Stimulated activated naive CD8-positive, alpha-beta T cell treated with anti-CD3 and anti-CD28 coated beads, Interleukin-15, Interleukin-2, amounts not matched to agents 100 ng/mL and 50 ng/mL, for 24 hours (primary cell): Measurements from ENCODE around the gene MSI2.

ENCODE experiments used
- H3K27ac Mint-ChIP-seq: one replicate; pipeline ENCODE4 v1.8.0; 2021; ENCODE audit warnings: mild to moderate bottlenecking, mixed read lengths
- H3K27me3 Mint-ChIP-seq: one replicate; pipeline ENCODE4 v1.8.0; 2021; ENCODE audit warnings: mixed read lengths
- H3K36me3 Mint-ChIP-seq: one replicate; pipeline ENCODE4 v1.8.0; 2021; ENCODE audit warnings: low read depth, mixed read lengths
- H3K4me1 Mint-ChIP-seq: one replicate; pipeline ENCODE4 v1.8.0; 2021; ENCODE audit warnings: low read depth, mixed read lengths
- H3K4me3 Mint-ChIP-seq: one replicate; pipeline ENCODE4 v1.8.0; 2021; ENCODE audit warnings: mild to moderate bottlenecking, mixed read lengths
- H3K9me3 Mint-ChIP-seq: one replicate; pipeline ENCODE4 v1.8.0; 2021; ENCODE audit warnings: mixed read lengths

Gene MSI2

GRCh38 chr17:57441270-57441600, 184.9 kb downstream of the MSI2 start:
- H3K4me3 Mint-ChIP-seq = peak overlapping the region; percentile 60
- H3K9me3 Mint-ChIP-seq = no peaks in the 10 kb centered on the region
- H3K4me1 Mint-ChIP-seq = peaks cover 92% of the 10 kb centered on the region
- H3K27ac Mint-ChIP-seq = peak overlapping the region; percentile 99
- no peaks in the 10 kb centered on the region for H3K27me3 Mint-ChIP-seq
- peaks cover 16% of the 10 kb centered on the region for H3K36me3 Mint-ChIP-seq

DNA sequence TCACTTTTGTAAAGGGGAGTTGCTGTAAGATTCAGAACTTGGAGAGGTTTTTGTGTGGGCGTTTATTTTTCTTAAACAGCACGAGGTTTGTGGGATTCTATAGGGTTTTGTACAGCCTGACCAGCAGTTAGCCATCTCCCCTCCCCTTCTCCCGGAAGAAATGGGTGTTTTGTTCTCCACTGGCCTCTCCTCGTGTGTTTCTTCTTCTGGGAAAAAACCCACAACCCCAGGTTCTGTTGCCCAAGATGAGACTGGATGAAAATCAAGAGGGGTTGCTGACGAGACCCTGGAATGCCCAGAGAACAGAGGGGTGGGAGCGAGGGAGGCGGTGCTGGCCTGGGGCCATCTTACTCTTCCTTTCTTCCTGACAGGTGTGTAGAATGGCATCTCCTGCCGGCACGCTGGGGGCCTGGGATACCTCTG, 186.1 kb downstream of the MSI2 start:
- H3K27me3 Mint-ChIP-seq = no peaks in the 10 kb centered on the region
- H3K4me1 Mint-ChIP-seq = peaks cover 85% of the 10 kb centered on the region
- peak overlapping the region; percentile 60 for H3K4me3 Mint-ChIP-seq
- no peaks in the 10 kb centered on the region for H3K9me3 Mint-ChIP-seq
- peaks cover 8% of the 10 kb centered on the region for H3K36me3 Mint-ChIP-seq
- H3K27ac Mint-ChIP-seq = peak overlapping the region; percentile 99

GRCh38 chr17:57442914-57443571, 186.7 kb downstream of the MSI2 start:
- Mint-ChIP-seq H3K36me3 (peaks cover 8% of the 10 kb centered on the region), H3K4me1 (peaks cover 86% of the 10 kb centered on the region), H3K27ac (peak overlapping the region; percentile 99), H3K4me3 (peak overlapping the region; percentile 47), H3K27me3 (no peaks in the 10 kb centered on the region), H3K9me3 (no peaks in the 10 kb centered on the region)

GRCh38 chr17:57443781-57444180, 187.5 kb downstream of the MSI2 start:
- Mint-ChIP-seq H3K27ac (peak overlapping the region; percentile 99), H3K36me3 (peaks cover 16% of the 10 kb centered on the region), H3K27me3 (no peaks in the 10 kb centered on the region), H3K4me3 (no peak overlapping the region), H3K4me1 (peaks cover 85% of the 10 kb centered on the region), H3K9me3 (no peaks in the 10 kb centered on the region)

- Mint-ChIP-seq H3K27me3 (no peaks in the 10 kb centered on the region), H3K27ac (peak overlapping the region; percentile 40), H3K4me3 (no peak overlapping the region), H3K4me1 (peaks cover 74% of the 10 kb centered on the region), H3K36me3 (peaks cover 12% of the 10 kb centered on the region), H3K9me3 (no peaks in the 10 kb centered on the region)
Measured at GRCh38 chr17:57444682-57445450, 188.5 kb downstream of the MSI2 start.

DNA sequence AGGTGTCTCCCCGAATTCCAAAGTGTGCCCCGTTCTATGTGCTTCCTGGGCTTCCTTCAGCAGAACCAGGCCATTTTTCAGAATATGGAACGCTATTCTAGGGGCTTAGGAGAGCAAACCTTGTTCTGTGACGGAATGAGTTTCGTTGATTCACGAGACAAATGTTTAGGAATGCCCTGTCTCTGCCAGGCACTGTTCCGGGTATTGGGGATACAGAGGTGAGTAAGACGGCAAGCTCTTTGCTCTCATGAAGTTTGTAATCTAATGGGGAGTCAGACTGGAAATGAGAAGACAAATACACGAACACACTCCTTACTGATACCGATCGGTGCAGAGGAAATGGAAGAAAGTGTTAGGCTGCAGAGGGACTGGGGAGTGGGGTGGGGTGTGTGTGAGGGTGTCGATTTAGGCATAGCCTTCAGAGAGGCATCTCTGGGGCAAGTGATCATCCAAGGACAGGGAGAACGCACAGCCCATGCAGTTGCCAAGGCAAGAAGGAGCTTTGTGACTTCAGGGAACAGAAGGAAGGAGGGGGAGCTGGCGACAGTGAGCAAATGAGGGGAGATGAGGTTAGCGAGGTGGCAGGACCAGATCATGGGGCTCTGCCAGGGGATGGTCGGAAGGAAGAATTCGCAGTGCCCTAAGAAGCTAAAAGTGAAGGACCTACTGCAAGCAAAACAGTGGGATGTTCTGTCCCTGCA, 189.6 kb downstream of the MSI2 start:
- Mint-ChIP-seq H3K4me1 (peaks cover 70% of the 10 kb centered on the region), H3K27me3 (no peaks in the 10 kb centered on the region), H3K27ac (peak overlapping the region; percentile 28), H3K4me3 (no peak overlapping the region), H3K36me3 (peaks cover 12% of the 10 kb centered on the region), H3K9me3 (no peaks in the 10 kb centered on the region)

DNA sequence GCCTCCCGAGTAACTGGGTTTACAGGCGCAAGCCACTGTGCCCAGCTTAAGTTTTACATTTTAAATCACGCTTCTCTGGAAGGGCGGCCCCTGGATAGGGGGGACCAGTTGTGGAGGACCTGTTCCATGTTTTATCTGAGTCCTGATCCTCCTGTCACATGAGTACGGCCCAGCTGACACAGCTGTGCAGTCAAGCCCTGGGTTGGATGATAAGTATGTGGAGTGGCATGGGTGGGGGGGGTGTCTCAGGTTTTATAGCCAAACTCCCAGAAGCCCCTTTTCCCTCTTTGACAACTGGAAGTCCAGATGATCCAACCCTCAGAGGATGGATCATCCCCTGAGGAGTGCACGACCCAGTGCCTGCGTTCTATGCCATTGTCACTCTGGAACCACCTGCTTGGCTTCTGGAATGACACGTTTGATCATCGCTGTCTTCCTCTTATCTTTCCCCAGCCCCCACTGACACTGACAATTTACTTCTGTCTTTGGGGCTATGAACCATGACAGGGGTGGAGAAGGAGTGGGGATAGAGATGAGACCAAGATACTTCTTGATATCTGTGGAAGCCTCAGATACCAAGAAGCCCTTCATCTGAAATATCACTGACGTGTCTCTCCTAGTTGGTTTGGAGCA, 191.2 kb downstream of the MSI2 start:
- Mint-ChIP-seq H3K36me3 (peaks cover 12% of the 10 kb centered on the region), H3K9me3 (no peaks in the 10 kb centered on the region), H3K27me3 (no peaks in the 10 kb centered on the region), H3K4me3 (no peak overlapping the region), H3K4me1 (peaks cover 64% of the 10 kb centered on the region), H3K27ac (no peak overlapping the region)

DNA sequence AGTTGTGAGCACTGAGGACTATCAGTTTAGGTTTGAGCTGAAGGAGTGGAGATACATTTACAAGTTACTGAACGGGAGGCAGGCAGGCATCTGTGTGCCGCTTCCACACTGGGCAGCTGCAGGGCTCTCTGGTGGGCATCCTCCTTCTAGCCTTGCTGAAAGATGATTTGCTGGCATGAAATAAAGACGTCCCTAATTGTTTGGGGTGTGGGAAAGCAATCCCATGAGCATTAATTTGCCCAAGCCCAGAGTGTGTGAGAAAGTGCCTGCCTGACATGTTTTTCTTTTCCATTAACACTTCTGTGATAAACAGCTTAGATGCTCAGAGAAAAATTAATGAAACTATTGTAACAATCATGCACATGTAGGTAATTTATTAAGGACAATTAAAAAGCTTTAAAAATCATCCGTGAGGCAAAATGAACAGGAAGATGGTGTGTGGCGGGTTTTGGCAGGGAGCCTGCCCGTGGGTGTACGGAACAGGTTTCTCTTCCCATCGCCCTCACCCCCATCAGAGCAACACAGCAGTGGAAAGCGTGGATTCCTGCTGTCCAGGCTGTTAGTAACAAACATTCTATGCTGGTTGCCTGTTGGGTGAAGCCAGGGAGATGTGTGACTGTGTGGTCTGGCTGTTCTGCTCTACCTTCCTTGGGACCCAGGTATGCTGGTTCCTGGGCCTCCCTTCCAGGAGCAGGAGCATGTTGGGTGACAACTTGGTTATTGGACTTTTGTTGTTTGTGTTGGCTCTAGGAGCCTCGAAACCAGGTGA, 191.9 kb downstream of the MSI2 start:
- Mint-ChIP-seq H3K27me3 (no peaks in the 10 kb centered on the region), H3K36me3 (peaks cover 12% of the 10 kb centered on the region), H3K27ac (no peak overlapping the region), H3K4me3 (no peak overlapping the region), H3K4me1 (peaks cover 63% of the 10 kb centered on the region), H3K9me3 (no peaks in the 10 kb centered on the region)

GRCh38 chr17:57448759-57449283, 192.5 kb downstream of the MSI2 start:
- Mint-ChIP-seq H3K27me3 (no peaks in the 10 kb centered on the region), H3K36me3 (peaks cover 12% of the 10 kb centered on the region), H3K9me3 (no peaks in the 10 kb centered on the region), H3K4me3 (no peak overlapping the region), H3K27ac (no peak overlapping the region), H3K4me1 (peaks cover 63% of the 10 kb centered on the region)

- Mint-ChIP-seq H3K36me3 (peaks cover 12% of the 10 kb centered on the region), H3K27me3 (no peaks in the 10 kb centered on the region), H3K27ac (no peak overlapping the region), H3K4me3 (no peak overlapping the region), H3K9me3 (no peaks in the 10 kb centered on the region), H3K4me1 (peaks cover 65% of the 10 kb centered on the region)
Measured at GRCh38 chr17:57451191-57451590, 194.9 kb downstream of the MSI2 start.

- Mint-ChIP-seq H3K4me1 (peaks cover 67% of the 10 kb centered on the region), H3K9me3 (no peaks in the 10 kb centered on the region), H3K27me3 (no peaks in the 10 kb centered on the region), H3K4me3 (no peak overlapping the region), H3K27ac (no peak overlapping the region), H3K36me3 (peaks cover 12% of the 10 kb centered on the region)
Measured at GRCh38 chr17:57451643-57452042, 195.3 kb downstream of the MSI2 start.

DNA sequence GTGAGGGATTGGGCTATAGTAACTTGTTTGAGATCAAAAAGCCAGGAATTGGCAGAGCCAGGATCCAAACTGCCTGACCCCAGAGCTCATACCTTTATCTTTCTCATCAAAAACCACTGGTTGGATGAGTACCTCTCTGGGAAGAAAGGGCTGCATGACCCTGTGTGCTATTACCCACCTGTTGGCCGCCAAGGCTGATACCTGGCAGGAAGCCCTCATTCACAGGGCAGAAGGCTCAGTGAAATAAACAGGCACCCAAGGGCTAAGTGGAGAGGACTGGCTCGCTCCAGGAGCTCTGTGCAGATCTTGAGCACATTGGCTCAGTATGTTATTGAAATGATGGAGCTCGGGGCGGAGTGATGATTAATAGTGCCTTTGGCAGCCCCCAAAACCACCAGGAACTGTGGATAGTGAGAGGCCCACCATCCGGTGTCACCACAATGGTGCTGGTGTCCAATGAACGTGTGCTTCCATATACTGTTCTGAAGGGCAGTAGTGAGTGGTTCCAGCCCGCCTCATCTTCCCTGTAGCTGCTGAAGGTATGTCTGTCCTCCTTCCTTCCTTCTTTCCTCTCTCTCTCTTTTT, 197.6 kb downstream of the MSI2 start:
- no peaks in the 10 kb centered on the region for H3K9me3 Mint-ChIP-seq
- no peak overlapping the region for H3K4me3 Mint-ChIP-seq
- H3K4me1 Mint-ChIP-seq = peaks cover 63% of the 10 kb centered on the region
- peaks cover 4% of the 10 kb centered on the region for H3K36me3 Mint-ChIP-seq
- no peaks in the 10 kb centered on the region for H3K27me3 Mint-ChIP-seq
- H3K27ac Mint-ChIP-seq = no peak overlapping the region

DNA sequence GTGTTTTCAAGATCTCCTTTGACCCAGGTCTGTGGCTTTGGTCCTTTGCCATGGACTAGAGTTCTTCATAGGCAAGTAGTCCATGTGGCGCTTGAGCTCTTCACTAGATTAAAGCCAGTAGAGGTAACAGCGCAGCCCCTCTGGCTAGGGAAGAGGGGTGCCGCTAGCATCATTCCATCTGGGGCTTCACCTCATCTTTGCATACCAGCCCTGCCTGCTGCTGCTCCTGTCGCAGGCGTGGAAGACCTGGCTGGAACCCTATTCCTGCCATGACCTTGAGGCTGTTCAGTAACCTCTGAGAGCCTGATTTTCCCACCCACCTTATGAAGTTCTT, 198.4 kb downstream of the MSI2 start:
- Mint-ChIP-seq H3K36me3 (peaks cover 4% of the 10 kb centered on the region), H3K4me1 (peaks cover 71% of the 10 kb centered on the region)

More for the DNA sequence above, 198.4 kb downstream of the MSI2 start:
- Mint-ChIP-seq H3K4me3 (peak overlapping the region; percentile 56), H3K9me3 (no peaks in the 10 kb centered on the region), H3K27me3 (no peaks in the 10 kb centered on the region), H3K27ac (peak overlapping the region; percentile 91)
